ENCODE data around the gene TMEM72.
"Not testable (repeated sequence)": the region's sequence is repeated elsewhere in the genome, so short reads cannot be mapped to it uniquely, and the experiment has no call there.

Gene TMEM72

DNA sequence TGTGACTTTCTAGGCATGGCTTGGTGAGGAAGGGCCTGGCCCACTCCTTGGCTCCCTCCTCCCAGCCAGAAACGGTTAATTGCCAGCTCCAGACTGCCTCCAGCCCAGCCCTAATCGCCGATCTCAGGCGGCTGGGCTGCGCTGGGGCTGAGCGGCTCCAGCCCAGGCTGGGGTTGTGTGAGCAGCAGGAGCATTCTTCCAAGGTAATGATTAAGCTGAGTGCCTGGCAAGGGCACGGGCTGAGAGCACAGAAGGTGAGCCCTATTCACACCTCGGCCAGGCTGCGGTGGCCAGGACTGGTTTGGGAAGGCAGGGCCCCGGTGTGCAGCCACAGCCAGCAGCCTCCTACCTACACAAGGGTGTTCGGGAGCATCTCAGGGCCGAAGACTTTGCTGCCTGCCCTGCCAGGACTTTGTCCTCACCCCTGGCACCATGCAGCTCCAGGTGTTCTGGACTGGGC is at the start of gene TMEM72:
Gene TMEM72 (plus strand): TSS at position 257 of the 460 bp plus-strand sequence. CDS start 176 bp downstream, at position 433.
- peak; percentile 67 for DNase-seq (ENCODE audit: low spot score)

DNA sequence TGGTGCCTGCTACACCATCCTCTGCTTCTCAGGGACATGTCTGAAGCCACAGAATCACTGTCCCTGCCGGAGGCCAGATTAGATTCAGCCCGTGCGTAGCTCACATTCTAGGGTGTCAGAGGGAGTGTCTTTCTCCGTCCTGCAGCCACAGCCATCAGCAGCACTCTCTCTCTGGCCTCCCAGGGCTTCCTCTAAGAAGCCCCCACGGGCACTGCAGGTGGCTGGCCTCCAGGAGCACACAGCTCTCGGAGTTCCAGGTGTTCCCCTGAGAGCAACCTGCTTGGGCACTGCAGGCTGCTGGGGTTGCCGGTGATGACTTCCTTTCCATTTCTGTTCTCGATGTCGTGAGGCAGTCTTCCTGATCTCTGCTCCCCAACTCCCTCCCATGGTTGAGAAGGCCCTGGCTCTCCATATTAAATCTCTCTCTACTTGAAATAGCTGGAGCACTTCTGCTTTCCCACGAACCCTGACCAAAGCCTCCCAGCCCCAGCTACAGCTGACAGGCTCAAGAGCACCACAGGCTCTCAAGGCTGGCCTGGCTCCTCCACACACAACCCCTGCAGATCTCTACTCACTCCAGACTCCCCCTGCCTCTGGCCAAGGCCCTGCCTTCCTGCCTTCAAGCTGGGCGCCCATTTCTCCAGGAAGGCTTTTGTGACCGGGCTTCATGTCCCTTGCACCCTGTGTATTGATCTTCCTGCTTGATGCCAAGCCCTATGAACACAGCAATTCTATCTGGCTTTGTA is 49.0 kb upstream of the TMEM72 start:
- no peak for DNase-seq (ENCODE audit: low spot score)

DNA sequence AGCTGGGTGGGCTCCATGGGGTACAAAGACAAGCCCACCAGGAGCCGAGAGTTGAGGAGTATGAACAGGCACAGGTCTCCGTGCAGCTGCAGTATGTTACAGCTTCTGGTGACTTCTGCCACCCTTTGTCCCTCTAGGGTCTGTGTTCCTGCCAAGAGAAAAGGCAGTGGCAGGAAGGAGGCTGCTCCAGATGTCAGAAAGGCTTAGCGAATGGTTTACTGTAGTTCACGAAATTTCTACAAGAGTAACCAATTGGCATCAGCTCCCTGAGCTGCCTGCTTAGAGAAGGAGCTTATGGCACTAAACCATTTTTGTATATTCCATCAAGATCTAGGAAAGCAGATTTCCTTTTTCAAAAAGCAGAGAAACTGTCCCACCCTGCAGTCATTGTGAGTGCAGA is 48.2 kb upstream of the TMEM72 start:
- no peak for DNase-seq (ENCODE audit: low spot score)

DNA sequence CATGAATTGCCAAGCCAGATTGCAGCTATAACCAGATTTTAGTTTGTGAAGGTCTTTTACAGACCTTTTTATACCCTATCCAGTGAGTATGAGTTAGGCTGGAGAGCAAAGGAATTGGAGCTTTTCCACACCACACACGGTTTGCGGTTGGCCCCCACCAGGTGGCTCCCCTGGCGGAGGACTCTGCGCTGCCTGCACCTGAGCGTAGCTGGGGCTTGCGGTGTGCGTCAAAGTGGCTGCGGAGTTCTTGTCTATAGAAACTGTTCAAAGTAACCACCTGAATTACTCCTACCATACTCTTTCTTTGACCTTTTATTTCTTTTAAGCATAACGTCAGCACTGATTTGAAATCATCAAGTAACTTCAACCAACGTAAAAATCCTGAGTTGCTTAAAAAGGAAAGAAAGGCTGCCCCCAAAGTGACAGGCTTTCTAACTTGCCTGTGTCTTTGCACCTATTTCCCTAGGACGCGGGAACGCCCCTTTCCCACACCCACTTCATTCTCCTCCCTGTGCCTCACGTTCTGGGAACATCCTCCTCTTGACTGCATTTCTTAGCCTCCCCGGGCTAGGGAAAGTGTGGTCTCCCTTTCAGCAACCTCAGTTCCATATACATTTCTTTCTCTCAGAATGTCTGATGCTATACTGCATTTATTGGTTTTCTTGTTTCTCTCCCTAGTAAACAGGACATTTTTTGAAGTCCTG is 47.6 kb upstream of the TMEM72 start:
- DNase-seq (ENCODE audit: low spot score) = no peak

DNA sequence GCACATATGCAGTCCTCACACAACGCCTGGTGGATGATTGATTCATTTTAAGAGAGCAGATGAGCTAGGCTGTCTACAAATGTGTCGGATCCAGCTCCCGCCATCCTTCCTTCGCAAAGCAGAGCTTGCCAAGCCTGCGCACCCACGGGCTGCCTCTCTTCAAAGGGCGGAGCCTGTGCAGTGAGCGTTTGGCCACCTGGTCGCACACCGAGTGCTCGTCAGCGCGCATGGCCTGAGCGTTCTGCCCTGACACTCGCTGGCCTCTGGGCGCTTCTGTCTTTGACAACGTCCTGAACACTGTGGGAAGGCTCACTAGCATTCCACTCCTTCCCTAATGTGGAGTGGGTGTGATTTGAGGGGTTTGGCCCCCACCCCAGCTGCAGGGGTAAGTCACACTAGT is 47.1 kb upstream of the TMEM72 start:
- no peak for DNase-seq (ENCODE audit: low spot score)

DNA sequence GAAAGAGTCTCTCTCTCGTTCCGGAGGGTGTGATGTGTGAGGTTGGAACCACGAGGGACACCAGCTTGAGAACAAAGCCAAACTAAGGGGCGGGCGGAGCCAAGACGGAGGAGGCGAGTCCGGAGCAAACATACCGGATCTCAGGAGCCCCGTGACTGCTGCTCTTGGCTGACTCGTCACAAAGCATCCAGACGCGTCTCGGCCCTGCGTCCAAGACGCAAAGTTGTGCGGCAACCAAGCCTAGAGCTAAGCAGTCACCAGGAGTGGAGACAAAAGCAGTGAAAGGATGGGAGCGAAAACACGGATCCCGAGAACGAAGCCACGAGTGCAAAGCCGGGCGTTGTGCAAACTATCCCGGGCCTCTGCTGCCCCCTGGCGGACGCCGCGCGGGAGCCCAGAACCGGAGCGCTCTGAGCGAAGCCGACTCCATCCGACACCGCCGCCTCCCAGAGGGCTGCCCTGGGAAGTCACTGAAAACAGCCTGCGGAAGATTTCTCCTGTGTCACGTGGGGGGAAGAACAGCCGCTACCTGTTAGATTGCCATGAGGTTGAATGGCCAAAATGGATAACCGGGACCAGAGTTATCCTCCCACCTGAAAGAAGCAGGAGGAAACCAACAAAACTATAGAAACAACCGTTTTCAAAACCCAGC is 46.4 kb upstream of the TMEM72 start:
- peak; percentile 63 for DNase-seq (ENCODE audit: low spot score)

DNA sequence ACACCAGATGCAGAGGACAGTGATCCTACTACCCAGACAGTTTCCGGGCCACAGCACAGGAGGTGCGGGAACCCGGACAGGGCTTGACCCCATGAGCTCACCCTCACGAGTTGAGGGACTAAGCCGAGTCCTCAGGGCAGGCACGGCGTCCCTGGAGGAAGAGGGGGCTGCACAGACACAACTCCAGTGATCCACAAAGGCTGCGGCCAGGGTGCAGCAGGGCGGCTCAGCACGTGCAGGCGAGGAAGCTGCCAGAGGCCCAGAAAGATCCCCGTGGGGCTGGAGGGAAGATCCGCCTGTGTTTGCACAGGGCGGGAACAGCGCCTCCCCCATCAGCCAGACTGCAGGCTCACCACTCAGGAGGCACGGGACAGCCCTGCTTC is 45.9 kb upstream of the TMEM72 start:
- DNase-seq (ENCODE audit: low spot score) = no peak

DNA sequence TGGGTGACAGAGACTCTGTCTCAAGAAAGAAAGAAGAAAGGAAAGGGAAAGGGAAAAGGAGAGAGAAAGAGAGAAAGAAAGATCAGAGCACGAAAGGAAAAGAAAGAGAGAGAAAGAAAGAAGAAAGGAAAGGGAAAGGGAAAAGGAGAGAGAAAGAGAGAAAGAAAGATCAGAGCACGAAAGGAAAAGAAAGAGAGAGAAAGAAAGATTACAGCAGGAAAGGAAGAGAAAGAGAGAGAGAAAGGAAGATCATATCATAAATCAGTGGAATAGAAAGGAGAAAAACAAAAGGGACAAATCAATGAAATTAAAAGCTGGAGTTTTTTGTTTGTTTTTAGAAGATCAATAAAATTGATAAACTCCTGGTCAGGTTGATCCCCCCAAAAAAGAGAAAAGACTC is 44.8 kb upstream of the TMEM72 start:
- not testable (repeated sequence) for DNase-seq (ENCODE audit: low spot score)

DNA sequence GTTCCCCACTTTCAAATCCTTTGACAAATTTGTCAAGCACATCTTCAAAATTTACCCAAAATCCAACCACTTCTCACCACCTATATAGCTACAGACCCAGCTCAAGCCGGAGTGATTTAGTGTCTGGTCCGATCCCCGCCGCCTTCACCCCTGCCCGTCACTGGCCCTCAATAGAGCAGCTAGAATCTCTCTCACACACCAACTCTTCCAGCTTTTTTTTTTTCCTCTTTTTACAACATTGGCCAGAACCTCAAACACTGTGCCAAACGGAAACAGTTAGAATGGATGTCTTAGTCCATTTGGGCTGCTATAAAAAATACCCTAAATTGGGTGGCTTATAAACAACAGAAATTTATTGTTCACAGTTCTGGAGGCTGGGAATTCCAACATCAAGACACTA is 41.1 kb upstream of the TMEM72 start:
- DNase-seq (ENCODE audit: low spot score) = no peak

DNA sequence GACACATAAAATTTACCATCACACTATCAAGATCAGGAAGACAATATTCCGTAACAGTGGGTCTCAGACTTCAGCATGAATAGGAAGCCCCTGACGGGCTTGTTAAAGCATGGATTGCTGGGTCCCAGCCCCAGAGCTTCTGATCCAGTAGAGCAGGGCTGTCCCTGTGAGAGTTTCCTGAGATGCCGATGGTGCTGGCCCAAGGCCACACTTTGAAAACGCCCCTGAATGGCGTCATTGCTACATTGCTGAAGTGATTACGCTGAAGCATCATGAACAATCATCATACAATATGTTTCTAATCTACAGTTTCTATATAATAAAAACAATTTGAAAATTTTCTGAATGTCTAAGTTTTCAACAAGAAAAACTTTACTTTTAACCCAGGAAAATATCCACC is 38.0 kb upstream of the TMEM72 start:
- DNase-seq (ENCODE audit: low spot score) = no peak

DNA sequence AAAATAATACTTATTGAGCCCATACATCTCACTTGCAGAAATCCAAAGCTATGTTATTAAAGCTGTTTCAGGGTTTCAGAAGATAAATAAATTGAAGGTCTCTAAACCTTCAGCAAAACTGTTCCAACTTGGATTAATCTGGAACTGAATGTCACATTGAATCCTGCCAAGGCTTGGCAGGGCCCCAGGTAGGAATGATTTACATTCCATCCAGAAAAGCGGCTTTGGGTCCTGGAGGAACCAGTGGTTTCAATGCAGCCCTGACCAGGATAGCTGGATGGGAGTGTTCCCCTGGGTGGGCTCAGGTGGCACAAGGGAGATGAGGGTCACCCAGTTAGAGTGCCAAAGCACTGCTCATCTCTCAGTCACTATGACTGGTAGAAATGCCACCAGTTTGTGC is 37.0 kb upstream of the TMEM72 start:
- DNase-seq (ENCODE audit: low spot score) = no peak

DNA sequence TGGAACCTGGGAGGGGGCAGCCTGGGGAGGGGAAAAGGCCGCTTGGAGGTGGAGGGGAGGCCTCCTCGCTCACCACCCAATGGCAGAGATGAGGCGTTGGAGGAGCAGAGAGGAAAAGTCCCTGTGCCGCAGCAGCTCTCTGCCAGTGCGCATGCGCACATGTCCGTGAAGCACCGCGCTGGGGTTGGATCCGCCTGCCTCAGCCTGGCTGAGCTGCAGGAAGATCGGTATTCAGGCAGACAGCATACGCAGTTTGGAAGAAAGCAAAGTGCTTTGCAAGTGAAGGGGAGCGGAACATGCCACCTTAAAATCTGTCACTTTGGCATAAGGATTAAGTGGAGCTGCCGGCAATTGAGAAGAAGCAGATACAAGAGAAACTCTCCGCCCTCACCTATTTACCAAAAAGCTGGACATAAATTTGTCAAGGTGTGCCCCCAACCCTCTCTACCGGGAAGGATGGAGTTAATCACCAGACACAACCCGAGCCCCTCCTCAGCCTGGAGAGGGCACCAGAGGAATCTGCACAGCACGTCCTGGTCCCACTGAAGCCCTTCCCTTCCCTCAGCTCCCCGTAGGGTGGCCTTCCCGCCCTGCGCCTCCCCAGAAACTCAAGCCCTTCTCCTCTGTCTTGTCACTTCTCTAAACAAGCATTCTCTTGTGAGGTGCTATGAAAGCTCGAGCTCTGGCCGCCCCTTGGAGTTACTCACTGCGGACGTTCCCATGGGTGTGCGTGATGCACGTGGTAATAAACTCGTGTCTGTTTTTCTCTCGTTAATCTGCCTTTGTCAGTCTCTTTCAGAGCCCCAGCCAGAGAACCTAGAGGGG is 32.2 kb upstream of the TMEM72 start:
- DNase-seq (ENCODE audit: low spot score) = peak; percentile 81

DNA sequence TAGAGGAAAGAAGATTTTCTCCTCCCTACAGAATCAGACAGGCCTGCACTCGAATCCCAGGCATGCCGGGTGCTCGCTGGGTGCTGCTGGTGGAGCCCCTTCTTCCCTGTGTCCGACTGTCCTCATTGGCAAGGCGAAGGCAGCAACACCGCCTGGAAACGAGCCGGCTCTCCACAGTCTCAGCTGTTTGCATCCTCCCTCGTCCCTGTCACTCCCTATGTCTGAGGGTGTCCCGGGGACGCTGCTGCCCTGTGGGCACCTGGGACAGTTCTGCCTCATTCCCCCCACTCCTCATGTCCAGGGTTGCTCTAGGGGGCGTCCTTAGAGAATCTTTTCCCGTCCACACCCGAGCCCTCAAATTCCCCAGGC is 31.6 kb upstream of the TMEM72 start:
- DNase-seq (ENCODE audit: low spot score) = no peak

DNA sequence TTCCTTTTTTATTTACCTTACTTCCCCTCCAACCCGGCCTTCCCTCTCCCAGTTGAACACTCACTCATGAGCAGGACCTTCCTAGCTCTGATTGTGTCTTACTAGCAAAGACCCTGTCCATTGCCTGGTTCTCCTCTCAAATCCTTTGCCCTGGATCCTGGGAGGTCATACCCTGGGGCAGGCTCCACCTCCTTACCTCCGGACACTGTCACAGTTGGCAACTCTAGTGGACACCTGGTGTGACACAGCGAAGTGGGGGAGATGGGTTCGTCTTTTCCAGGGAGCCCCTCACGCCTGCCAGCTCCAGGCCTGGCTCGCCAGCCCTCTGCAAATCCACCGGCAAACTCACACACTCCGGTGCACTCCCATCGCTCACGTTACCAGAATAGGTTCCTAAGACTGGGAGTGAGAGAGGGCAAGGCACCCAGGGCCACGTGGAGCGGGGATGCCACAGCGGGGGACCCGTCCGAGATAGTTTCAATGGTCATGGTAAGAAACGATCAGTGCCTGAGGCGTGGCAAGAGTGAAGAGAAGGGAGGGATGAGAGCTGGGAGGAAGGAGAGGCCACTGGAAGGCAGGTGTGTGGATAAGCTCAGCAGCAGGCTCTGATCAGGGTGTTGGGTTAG is 30.9 kb upstream of the TMEM72 start:
- DNase-seq (ENCODE audit: low spot score) = no peak

DNA sequence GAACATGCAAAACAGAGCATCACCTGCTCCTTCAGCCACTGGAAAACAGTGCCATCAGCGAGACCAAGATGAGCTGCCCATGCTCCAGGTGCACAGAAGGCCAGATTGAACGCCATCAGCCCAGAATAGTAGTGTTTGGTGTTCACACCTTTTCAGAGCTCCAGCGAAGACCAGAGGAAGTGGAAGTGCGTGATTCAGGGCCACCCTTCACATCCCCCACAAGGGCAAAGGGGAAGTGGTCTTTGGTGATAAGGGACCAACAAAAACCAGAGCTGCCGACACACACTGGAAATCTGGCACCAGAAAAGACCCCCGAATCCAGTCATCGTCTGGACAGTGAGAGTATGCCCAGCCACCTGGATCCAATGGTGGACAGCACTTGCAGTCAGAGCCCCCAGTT is 29.5 kb upstream of the TMEM72 start:
- no peak for DNase-seq (ENCODE audit: low spot score)

DNA sequence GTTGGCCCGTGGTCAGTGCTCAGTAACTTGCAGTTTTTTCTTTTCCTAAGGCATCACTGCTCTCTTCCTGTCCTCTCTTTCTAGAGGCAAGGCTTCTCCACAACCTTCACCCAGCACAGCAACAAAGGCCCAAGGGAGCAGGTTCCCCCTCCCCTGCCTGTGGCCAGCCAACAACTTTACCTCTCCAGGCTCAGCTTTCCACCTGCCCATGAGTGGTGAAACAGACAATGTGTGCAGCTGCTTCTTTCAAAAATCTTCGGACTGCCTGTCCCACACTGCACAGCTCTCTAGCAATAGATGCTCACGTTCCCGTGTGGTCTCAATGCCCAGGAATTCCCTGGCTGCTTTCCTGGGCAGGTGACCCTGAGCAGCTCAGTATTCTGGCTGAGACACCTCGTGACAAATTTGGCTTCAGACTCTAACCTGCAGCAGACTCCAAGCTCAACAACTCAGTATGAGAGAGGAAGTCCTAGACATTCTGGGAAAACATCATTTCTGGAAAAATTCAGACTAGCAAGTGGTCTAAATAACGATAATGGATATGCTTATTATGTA is 28.9 kb upstream of the TMEM72 start:
- DNase-seq (ENCODE audit: low spot score) = no peak

DNA sequence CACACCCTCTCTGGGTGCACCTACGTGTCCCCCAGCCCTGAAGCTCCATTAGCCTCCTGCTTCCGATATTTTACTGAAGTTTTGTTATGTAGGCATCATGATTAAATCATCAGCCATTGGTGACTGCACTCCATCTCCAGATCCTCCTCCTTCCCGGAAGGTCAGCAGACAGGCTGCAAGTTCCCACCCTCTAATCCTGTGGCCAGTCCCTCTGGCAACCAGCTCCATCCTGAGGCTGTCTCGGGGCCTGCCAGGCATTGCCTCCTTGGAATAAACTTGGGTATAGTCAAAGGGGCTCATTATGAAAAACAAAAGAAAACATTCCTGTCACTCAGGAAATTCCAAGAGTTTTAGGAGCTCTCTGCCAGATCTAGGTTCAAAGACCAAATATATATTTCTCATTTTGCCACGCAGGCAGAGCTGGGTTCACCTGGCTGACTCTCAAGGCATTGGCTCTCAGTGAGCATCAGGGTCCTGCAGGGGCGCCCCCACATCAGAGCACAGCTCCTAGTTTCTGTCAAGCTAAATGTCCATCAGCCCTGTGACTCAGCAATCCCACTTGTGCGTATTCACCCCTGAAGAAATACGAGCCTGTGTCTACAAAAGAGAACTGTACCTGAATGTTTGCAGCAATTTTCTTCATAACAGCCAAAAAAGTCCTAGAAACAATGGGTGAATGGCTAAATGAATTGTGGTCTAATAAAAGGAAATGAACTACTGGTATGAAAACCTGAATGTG is 27.4 kb upstream of the TMEM72 start:
- no peak for DNase-seq (ENCODE audit: low spot score)

DNA sequence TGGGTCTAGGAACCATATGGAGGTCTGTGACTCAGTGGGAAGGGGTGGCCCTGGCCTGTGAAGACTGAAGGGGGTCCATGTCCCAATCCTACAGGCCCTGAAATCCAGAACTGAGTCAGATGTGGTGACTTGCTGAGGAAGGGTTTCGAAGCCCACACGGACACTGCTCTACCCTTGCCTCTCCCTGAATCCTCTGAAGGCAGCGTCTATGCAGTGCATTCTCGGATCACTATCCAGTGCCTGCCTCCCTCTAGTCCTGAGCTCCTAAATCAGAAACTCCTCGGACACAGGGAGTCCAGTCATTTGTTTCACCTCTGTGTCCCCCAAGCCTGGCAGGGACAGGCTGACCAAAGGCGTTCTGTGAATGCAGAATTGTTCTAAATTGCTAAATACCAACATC is 25.4 kb upstream of the TMEM72 start:
- DNase-seq (ENCODE audit: low spot score) = no peak

DNA sequence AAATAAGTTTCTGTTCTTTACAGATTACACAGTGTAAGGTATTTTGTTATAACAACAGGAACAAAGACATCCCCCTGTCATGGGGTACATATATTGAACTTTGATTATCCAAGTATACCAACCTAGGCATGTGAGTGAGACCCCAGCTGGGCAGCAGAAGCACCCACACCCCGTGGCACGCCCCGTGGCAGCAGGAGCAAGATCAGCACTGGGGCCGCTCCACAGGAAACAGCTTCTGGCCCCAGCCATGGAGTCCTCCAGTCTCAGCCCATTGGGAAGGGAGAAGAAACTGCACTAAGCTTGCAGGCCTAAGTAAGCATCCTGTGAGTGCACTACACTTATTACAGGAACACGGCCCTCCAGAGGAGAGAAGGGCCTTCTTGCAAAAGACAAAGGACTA is 24.2 kb upstream of the TMEM72 start:
- no peak for DNase-seq (ENCODE audit: low spot score)

DNA sequence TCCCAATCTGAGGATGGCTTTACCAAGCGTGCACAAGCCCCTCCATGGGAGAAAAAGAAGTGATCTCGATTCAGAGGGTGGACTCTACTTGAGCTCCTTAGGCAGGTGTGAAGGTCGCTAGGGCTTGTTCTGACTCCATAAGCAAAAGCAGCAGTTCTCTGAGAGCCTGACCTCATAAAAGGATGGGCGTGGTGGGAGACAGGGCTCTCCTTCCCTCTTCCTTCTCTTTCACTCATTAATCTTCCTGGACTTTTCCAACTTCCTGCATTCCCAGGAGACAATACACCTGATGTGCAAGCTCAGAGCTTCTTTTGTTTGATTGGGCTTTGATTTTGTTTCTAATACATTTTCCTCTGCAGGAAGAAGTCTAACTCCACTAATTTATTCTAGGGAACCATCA is 22.3 kb upstream of the TMEM72 start:
- DNase-seq (ENCODE audit: low spot score) = no peak

DNA sequence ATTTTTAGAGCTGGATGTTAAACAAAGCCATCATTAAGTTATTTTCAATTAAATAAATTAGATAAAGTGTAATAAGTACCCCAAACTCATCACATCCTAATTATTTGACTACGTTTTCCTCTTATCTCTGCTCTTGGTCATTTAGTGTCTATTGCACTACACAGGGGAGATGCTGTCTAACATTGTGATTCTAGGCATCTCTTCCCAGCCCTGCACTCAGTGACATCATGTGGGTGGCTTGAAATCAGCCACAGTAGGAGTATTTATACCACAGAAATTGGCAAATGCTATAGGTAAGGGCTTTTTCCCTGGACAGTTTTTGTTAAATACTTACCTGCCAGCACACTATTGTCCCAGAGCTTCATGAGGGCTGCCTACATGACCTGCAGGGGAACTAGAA is 21.3 kb upstream of the TMEM72 start:
- DNase-seq (ENCODE audit: low spot score) = no peak

All from HuH-7.5 (cell line).